ENCODE measurements around the gene LRBA. TPM values are rescaled to one million over a fixed set of nuclear protein-coding genes. Genes with fewer than 3 reads are reported as not detected.

The LRBA gene
- total RNA-seq, 4 donors from 2014 or later = 28.0 to 51.5 (median 30.9) TPM

GRCh38 chr4:150337734-150338133, 677.4 kb downstream of the LRBA start:
- DNase-seq (ENCODE audit: low spot score) (no peak), ATAC-seq (ENCODE audit: low FRiP score) (no peak)
- TF ChIP-seq CTCF (IDR thresholded peaks at IDR 0.05) = no peak

- DNase-seq (ENCODE audit: low spot score) = no peak
- no peak for TF ChIP-seq CTCF (IDR thresholded peaks at IDR 0.05)
- no peak for ATAC-seq (ENCODE audit: low FRiP score)
These were observed 678.2 kb downstream of the LRBA start for GRCh38 chr4:150336676-150337412.

- TF ChIP-seq CTCF (IDR thresholded peaks at IDR 0.05) = no peak
- DNase-seq (ENCODE audit: low spot score) (no peak), ATAC-seq (ENCODE audit: low FRiP score) (no peak)
These were observed 682.1 kb downstream of the LRBA start for GRCh38 chr4:150332961-150333360.

- no peak for TF ChIP-seq CTCF (IDR thresholded peaks at IDR 0.05)
- ATAC-seq (ENCODE audit: low FRiP score) (no peak), DNase-seq (ENCODE audit: low spot score) (no peak)
These were observed 683.0 kb downstream of the LRBA start for GRCh38 chr4:150332086-150332485.

GRCh38 chr4:150329373-150329772, 685.7 kb downstream of the LRBA start:
- DNase-seq (ENCODE audit: low spot score) (no peak), ATAC-seq (ENCODE audit: low FRiP score) (peak; percentile 68)
- TF ChIP-seq CTCF (IDR thresholded peaks at IDR 0.05) = no peak

- no peak for ATAC-seq (ENCODE audit: low FRiP score)
- no peak for DNase-seq (ENCODE audit: low spot score)
- TF ChIP-seq CTCF (IDR thresholded peaks at IDR 0.05) = no peak
These were observed 686.6 kb downstream of the LRBA start for GRCh38 chr4:150328496-150328895.

GRCh38 chr4:150327262-150327780, 687.8 kb downstream of the LRBA start:
- no peak for ATAC-seq (ENCODE audit: low FRiP score)
- no peak for DNase-seq (ENCODE audit: low spot score)
- no peak for TF ChIP-seq CTCF (IDR thresholded peaks at IDR 0.05)
